Endometrium (tissue), 2 donors: ENCODE data around the gene HNRNPLL.
"Not testable (repeated sequence)": the region's sequence is repeated elsewhere in the genome, so short reads cannot be mapped to it uniquely, and the experiment has no call there.

Experiments used
- FAIRE-seq: peaks from 2 replicates; lab custom pipeline; 2012; peaks lifted over from hg19 to GRCh38; lab: Jason Lieb, UNC
- donor health status: control.
- donor health status: control.

Gene HNRNPLL

DNA sequence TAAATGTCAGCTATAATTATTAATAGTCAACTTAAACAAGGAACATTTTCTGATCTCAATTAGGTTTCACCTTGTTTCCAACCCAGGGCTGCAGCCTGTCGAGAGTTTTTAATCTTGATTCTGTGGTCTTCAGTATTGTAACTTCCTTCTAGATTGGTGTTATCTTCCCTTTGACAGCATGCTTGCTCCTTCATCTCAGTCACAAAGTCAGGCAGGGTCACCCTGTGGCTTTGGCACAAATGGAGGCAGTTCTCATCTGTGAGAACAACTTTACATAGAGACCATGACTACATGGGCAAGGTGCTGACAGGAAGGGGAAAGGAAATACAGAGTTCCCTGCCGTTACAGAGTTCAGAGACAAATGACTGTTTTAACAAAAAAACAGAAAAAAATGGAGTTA is 50.5 kb downstream of the HNRNPLL start:
- no peak for FAIRE-seq

GRCh38 chr2:38551746-38552145 is 51.0 kb downstream of the HNRNPLL start:
- no peak for FAIRE-seq

GRCh38 chr2:38551171-38551570 is 51.6 kb downstream of the HNRNPLL start:
- FAIRE-seq = no peak

DNA sequence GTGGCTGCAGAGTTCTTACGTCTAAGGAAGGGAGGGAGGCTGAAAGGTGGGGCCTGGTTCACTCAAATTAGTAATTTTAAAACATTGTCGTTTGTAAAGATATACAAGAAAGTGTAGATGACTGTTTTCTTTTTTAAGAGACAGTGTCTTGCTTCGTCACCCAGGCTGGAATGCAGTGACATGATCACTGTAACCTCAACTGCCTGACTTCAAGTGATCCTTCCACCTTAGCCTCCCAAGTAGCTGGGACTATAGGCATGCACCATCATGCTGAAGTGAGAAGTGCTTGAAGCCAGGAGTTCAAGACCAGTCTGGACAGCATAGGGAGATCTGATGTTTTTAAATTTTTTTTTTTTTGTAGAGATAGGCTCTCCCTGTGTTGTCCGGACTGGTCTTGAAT is 52.9 kb downstream of the HNRNPLL start:
- FAIRE-seq = no peak

GRCh38 chr2:38549071-38549704 is 53.5 kb downstream of the HNRNPLL start:
- no peak for FAIRE-seq

- no peak for FAIRE-seq
Measured at GRCh38 chr2:38547791-38548190, 54.9 kb downstream of the HNRNPLL start.

GRCh38 chr2:38546585-38546984 is 56.1 kb downstream of the HNRNPLL start:
- no peak for FAIRE-seq

GRCh38 chr2:38546064-38546463 is 56.7 kb downstream of the HNRNPLL start:
- FAIRE-seq = no peak

GRCh38 chr2:38542248-38542631 is 60.5 kb downstream of the HNRNPLL start:
- FAIRE-seq = not testable (repeated sequence)

GRCh38 chr2:38540580-38541286 is 62.0 kb downstream of the HNRNPLL start:
- no peak for FAIRE-seq

DNA sequence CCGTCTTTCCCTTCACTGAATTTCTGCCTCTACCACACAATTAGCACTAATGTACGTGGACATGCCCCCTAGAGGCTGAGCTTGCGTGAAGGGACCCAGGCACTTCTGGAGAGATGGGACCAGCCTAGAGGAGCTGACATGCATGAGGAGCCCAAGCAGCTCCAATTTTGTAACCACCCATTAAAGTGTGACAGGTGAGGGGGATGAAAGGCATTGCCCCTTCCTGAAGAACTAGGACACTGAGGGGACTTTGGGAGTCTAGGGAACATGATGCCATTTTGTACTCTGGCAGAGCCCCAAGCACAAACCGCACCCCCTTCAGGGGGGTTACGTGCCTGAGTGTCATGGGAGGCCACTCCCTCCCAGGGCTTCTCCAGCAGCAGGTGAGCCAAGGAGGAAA is 63.6 kb downstream of the HNRNPLL start:
- no peak for FAIRE-seq

GRCh38 chr2:38537937-38538525 is 64.7 kb downstream of the HNRNPLL start:
- FAIRE-seq = no peak

DNA sequence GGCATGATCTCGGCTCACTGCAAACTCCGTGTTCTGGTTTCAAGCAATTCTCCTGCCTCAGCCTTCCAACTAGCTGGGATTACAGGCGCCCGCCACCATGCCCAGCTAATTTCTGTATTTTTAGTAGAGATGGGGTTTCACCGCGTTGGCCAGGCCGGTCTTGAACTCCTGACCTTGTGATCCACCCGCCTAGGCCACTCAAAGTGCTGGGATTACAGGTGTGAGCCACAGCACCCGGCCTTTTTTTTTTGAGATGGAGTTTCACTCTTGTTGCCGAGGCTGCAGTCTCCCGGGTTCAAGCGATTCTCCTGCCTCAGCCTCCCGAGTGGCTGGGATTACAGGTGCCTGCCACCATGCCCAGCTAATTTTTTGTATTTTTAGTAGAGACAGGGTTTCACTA is 65.4 kb downstream of the HNRNPLL start:
- FAIRE-seq = not testable (repeated sequence)

DNA sequence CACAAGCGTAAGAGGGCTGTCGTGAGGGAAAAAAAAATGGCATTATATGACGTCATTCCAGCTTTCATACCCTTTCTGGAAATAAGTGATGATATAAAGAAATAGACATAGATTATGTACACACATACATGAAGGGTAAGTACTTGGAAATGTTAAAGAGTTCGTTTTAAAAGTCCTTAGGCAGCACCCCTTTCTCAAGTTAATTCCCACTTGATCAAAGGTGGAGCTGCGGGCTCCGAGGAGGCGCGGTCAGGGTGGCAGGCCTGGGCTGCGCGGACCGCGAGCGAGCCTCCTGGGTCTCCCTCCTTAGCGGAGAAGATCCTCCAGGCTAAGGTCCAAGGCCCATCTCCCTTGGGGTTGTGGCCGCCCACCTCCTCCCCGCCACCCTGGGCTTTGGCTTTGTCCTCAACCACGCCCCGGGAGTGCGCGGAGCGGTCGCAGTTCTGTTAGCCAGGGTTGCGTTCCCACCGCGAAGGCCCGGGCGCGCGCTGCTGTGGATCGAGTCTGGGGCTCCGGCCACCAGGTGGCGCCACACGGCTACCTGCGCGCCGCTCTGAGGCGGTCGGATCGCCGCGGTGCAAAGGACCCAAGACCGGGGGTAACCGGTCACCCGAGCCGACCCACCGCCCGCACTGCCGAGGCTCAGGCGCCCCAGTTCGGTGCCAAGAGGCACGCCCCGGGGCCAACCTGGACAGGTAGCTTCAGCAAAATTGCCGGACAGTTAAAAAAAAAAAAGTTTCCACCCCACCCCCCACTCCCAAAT is 66.8 kb downstream of the HNRNPLL start:
- no peak for FAIRE-seq

DNA sequence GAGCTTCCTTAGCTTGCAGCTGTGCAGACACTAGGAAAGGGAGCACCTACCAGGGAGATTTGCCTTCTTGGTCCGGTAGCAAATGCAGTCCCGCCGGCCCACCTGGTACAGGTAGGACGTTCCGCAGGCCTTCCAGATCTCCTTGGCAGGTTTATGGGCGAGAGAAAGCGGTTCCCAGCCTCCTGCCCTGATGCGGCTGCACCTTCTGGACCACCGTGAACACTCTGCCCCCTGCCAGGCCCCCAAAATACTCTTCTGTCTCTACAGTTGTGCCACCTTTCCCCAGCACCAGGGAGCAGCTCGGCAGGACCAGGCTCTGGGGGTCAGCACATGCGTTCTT is 67.4 kb downstream of the HNRNPLL start:
- no peak for FAIRE-seq

GRCh38 chr2:38534746-38535403 is 67.9 kb downstream of the HNRNPLL start:
- FAIRE-seq = no peak

- no peak for FAIRE-seq
Measured at GRCh38 chr2:38533757-38534545, 68.8 kb downstream of the HNRNPLL start.

GRCh38 chr2:38533180-38533579 is 69.5 kb downstream of the HNRNPLL start:
- FAIRE-seq = no peak

DNA sequence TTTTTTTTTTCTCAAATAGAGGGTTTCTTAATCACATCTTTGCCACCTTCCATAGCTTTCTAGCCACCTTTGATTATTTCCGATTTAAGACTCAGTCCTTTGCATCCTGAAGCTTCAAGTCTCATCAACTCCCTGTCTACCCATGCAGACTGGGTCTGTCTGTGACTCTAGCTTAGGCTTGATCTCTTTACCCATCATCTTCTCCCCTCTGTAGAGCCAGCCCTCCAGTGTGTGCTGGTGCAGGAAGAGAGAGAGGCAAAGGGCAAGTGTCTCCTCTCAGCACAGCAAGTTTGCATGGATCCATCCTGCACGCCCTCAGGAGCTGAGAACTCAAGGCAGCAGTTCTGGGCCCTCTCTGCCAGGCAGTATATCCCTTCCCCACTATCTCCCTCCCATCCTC is 70.4 kb downstream of the HNRNPLL start:
- FAIRE-seq = no peak

DNA sequence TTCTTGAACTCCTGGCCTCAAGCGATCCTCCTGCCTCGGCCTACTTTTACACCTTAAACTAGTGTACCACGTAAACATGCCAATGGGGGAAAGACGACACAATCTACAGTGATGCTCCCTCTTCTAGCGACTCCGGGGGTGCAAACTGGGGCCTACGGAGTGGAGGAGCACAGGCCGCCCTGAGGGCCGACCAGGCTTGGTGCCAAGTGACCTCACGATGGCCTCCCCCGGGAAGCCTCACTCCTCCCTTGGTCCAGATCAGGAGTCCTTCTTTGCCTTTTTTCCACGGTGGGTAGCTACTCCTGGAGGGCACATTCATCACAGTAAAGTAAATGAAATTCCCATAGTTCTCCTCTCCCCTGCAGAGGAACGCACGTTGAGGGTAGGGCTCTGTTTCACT is 73.5 kb downstream of the HNRNPLL start:
- FAIRE-seq = no peak

DNA sequence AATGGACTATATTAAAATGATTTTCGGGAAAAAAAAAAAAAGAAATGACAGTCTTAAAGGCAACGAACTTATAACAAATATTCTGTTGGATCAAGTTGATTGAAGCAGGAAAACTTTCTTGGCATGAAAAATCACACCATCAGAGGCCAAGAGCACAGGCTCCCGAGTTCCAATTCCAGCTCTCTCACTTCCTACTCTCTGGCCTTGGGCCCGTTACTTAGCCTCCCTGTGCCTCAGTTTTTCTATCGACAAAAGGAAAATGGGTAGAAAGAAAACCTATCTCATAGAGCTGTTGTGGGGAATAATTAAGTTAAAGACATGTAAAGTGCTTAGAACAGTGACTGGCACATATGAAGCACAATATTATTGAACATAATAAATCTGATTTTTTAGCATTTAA is 74.2 kb downstream of the HNRNPLL start:
- FAIRE-seq = no peak

GRCh38 chr2:38528008-38528442 is 74.7 kb downstream of the HNRNPLL start:
- no peak for FAIRE-seq
